Mesodermal cell (in vitro differentiated cells): ENCODE results near the gene MMP2.
A peak's percentile ranks its signal among the peaks of the same experiment; 100 is the strongest.

Experiments used
- H3K27ac ChIP-seq: 2 replicates; pipeline ENCODE4 v1.7.0; 2013; ENCODE audit warnings: mild to moderate bottlenecking, low read depth, low read length, moderate library complexity; ENCODE audit not compliant: severe bottlenecking
- H3K36me3 ChIP-seq: 2 replicates; pipeline ENCODE4 v1.7.1; 2013; ENCODE audit warnings: mild to moderate bottlenecking, low read length, moderate library complexity; ENCODE audit not compliant: control insufficient read depth, insufficient read depth
- H3K4me1 ChIP-seq: one replicate; pipeline ENCODE4 v1.7.1; 2013; ENCODE audit warnings: mild to moderate bottlenecking, low read length; ENCODE audit not compliant: insufficient read depth, control insufficient read depth, poor library complexity, severe bottlenecking
- H3K4me3 ChIP-seq: 2 replicates; pipeline ENCODE4 v1.7.0; 2013; ENCODE audit warnings: low read length, control low read depth, mild to moderate bottlenecking; ENCODE audit not compliant: insufficient read depth, poor library complexity, severe bottlenecking; ENCODE audit errors: extremely low read depth
- H3K9me3 ChIP-seq: 2 replicates; pipeline ENCODE4 v1.7.1; 2013; ENCODE audit warnings: mild to moderate bottlenecking, low read length, moderate library complexity; ENCODE audit not compliant: control insufficient read depth
- WGBS, 2 experiments: methylation state at CpG; one replicate each; pipeline ENCODE4 v1.1.5; 2013; ENCODE audit warnings: missing lambda C conversion rate in 2 of 2; ENCODE audit not compliant: insufficient coverage in 2 of 2; 5-methylcytosine and 5-hydroxymethylcytosine counted together

Gene MMP2

GRCh38 chr16:55479430-55480140 lies 587 bp downstream of the MMP2 start:
- Histone ChIP-seq H3K27ac (peak overlapping the region; percentile 88), H3K4me3 (peak overlapping the region; percentile 96), H3K36me3 (peaks cover 35% of the 10 kb centered on the region), H3K4me1 (peaks cover 56% of the 10 kb centered on the region), H3K9me3 (no peaks in the 10 kb centered on the region)
- 0 to 1% methylated on average over 28 to 37 of the region's 41 CpGs for WGBS, 2 experiments

DNA sequence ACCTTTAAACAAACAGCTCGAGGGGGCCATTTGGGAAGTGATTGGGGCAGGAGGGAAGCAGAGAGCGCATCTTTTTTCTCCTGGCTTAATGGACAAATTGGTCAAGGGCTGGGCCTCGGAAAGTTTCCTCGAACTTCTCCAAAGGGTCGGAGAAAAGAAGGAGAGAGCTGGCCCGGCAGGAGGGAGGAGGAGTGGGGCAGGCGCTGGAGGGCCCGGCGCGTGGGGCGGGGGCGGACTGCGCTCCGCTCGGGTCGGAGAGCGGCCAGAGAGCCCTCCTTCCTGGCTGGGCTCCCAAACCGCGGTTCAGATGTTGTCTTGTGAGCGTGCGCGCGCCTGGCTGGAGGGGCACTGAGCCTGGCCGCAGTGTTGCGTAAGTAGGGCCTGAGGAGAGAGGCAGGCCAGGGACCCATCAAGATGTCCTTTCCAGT lies 1.2 kb downstream of the MMP2 start:
- Histone ChIP-seq H3K27ac (peak overlapping the region; percentile 88), H3K4me1 (peaks cover 51% of the 10 kb centered on the region), H3K9me3 (no peaks in the 10 kb centered on the region), H3K36me3 (peaks cover 42% of the 10 kb centered on the region), H3K4me3 (peak overlapping the region; percentile 96)
- WGBS, 2 experiments, result 0 to 4% methylated on average over 6 to 14 of the region's 25 CpGs

- Histone ChIP-seq H3K36me3 (peaks cover 49% of the 10 kb centered on the region), H3K9me3 (no peaks in the 10 kb centered on the region), H3K4me3 (peak overlapping the region; percentile 96), H3K4me1 (peaks cover 47% of the 10 kb centered on the region), H3K27ac (no peak overlapping the region)
- 63 to 66% methylated on average over 1 to 2 of the region's 4 CpGs for WGBS, 2 experiments
Measured at GRCh38 chr16:55481023-55481422, 2.0 kb downstream of the MMP2 start.

GRCh38 chr16:55482056-55482455 lies 3.1 kb downstream of the MMP2 start:
- Histone ChIP-seq H3K4me3 (peak overlapping the region; percentile 96), H3K36me3 (peaks cover 60% of the 10 kb centered on the region), H3K9me3 (no peaks in the 10 kb centered on the region), H3K27ac (no peak overlapping the region), H3K4me1 (peaks cover 43% of the 10 kb centered on the region)
- 90 to 100% methylated on average over 1 of the region's 2 CpGs for WGBS, 2 experiments

DNA sequence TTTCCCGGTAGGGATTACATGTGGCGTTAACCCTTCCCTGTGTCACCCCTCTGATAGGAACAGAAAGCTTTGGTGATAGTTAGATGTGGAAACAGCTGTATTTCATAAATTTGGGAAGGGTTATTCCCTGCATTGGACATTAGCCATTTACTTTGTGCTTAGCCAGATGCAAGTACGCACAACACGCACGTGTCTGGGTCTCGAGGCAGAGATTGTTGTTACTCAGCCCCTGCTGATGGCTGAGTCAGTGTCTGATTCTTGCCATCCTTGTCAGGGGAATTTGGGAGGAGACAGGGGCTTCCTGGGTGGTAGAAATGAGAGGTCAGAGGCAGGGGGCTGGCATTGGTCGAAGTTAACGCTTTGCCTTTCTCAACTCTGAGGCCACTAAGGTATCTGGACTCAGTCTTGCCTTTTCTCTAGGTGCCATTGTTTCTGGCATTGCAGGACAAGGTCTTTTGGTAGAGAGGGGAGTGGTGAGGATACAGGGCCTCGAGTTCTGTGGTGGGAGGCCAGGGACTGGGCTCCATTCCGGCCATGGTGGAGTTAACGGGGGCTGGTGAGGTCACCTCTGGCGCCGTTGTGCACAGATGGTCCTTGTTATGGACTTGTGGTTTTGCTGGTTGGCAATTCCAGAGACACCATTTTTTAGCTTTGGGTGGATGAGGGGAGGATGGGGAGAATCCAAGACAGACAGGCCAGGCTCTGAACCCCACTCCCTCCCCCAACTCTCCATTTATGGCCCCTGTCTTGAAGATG lies 8.2 kb downstream of the MMP2 start:
- WGBS, 2 experiments, result 95 to 96% methylated on average over 7 to 13 of the region's 13 CpGs
- Histone ChIP-seq H3K4me3 (no peak overlapping the region), H3K9me3 (no peaks in the 10 kb centered on the region), H3K36me3 (peaks cover 99% of the 10 kb centered on the region), H3K4me1 (peaks cover 19% of the 10 kb centered on the region), H3K27ac (no peak overlapping the region)

DNA sequence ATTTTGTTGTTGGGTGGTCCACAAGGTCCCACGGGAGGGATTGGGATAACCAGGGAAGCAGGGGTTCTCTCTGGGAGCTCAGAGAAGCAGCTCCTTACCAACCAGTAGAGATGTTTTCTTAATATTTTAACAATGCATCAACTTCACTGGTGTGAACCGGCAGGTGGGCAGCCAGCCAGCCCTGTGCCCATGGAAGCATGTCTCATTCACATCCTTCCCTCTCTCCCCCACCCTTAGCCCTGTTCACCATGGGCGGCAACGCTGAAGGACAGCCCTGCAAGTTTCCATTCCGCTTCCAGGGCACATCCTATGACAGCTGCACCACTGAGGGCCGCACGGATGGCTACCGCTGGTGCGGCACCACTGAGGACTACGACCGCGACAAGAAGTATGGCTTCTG lies 9.3 kb downstream of the MMP2 start:
- Histone ChIP-seq H3K27ac (no peak overlapping the region), H3K4me1 (peaks cover 19% of the 10 kb centered on the region), H3K4me3 (no peak overlapping the region), H3K9me3 (no peaks in the 10 kb centered on the region), H3K36me3 (peaks cover 99% of the 10 kb centered on the region)
- WGBS, 2 experiments, result 98 to 100% methylated on average over 10 to 11 of the region's 12 CpGs

GRCh38 chr16:55489119-55489955 lies 10.3 kb downstream of the MMP2 start:
- H3K36me3 ChIP-seq, result peaks cover 99% of the 10 kb centered on the region
- H3K4me1 ChIP-seq, result peaks cover 22% of the 10 kb centered on the region
- no peak overlapping the region for H3K4me3 ChIP-seq
- no peak overlapping the region for H3K27ac ChIP-seq
- WGBS, 2 experiments, result 96 to 99% methylated on average over 11 to 14 of the region's 14 CpGs
- no peaks in the 10 kb centered on the region for H3K9me3 ChIP-seq

DNA sequence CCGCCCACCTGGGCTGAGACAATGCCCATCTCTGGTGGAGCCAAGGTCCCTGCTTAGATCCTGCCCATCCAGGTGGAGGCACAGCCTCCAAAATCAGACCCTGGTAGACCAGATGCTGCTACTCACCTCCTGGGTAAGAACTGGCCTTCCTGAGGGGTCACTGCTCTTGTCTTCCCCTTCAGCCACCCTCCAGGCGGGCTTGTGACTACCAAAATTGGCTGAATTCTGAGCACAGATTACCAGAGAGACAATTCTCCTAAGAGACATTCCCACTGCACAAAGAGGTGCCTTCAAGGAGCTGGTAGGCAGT lies 10.9 kb downstream of the MMP2 start:
- H3K36me3 ChIP-seq, result peaks cover 99% of the 10 kb centered on the region
- 100% methylated on average over 1 to 2 of the region's 2 CpGs for WGBS, 2 experiments
- H3K4me3 ChIP-seq, result no peak overlapping the region
- H3K9me3 ChIP-seq, result no peaks in the 10 kb centered on the region
- H3K4me1 ChIP-seq, result peaks cover 23% of the 10 kb centered on the region
- no peak overlapping the region for H3K27ac ChIP-seq

- Histone ChIP-seq H3K4me1 (peaks cover 26% of the 10 kb centered on the region), H3K36me3 (peaks cover 99% of the 10 kb centered on the region), H3K9me3 (no peaks in the 10 kb centered on the region), H3K4me3 (no peak overlapping the region), H3K27ac (no peak overlapping the region)
- WGBS, 2 experiments, result 100% methylated on average over 1 to 2 of the region's 2 CpGs
Measured at GRCh38 chr16:55490301-55490700, 11.3 kb downstream of the MMP2 start.

DNA sequence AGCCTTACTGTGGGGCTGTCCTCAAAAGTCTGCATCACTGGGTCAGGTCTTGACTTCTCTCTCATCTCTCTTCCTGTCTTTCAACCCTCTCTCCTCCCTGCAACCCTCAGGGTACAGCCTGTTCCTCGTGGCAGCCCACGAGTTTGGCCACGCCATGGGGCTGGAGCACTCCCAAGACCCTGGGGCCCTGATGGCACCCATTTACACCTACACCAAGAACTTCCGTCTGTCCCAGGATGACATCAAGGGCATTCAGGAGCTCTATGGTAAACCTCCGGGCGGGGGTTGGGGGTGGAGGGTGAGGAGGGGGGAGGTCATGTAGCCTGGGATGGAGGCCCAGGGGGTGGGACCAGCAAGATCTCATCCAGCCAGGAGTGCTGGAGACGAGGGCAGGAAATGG lies 12.7 kb downstream of the MMP2 start:
- H3K27ac ChIP-seq, result no peak overlapping the region
- H3K4me1 ChIP-seq, result peaks cover 27% of the 10 kb centered on the region
- no peaks in the 10 kb centered on the region for H3K9me3 ChIP-seq
- H3K4me3 ChIP-seq, result no peak overlapping the region
- WGBS, 2 experiments, result 100% methylated on average over 2 to 3 of the region's 7 CpGs
- peaks cover 98% of the 10 kb centered on the region for H3K36me3 ChIP-seq
